SK-N-SH (cell line): Measurements from ENCODE around the gene TRPM3. TPM values are rescaled to one million over a fixed set of nuclear protein-coding genes. Genes with fewer than 3 reads are reported as not detected.

Experiments used
- CTCF ChIA-PET: fragments of 300-600, 350-600 bp; formaldehyde crosslinking; extraction: SDS; loops from one replicate; lab custom pipeline; 2021; lab: Yijun Ruan, JAX
- POLR2A ChIA-PET: fragments of 350-600 bp; sonication (Branson Sonifier 250); formaldehyde crosslinking; extraction: SDS; loops from one replicate; lab custom pipeline; 2020; ENCODE audit warnings: antibody characterized with exemption, inconsistent platforms; lab: Yijun Ruan, JAX
- DNase-seq: peaks from one replicate; pipeline ENCODE4 v3.0.0; 2012
- H2AFZ ChIP-seq: fragments of 200-600 bp; sonication (generic); 2 replicates; pipeline ENCODE4 v1.8.1; 2016; ENCODE audit warnings: antibody characterized with exemption, mild to moderate bottlenecking, low read depth
- H3F3A ChIP-seq: fragments of 200-600 bp; sonication (generic); replicated peaks from 2 replicates; pipeline ENCODE3; 2016; ENCODE audit warnings: antibody characterized with exemption, mild to moderate bottlenecking; ENCODE audit not compliant: insufficient read depth
- H3K27ac ChIP-seq, 2 experiments: fragments of 200-500 bp in 1 of 2; fragments of 200-600 bp in 1 of 2; sonication (Bioruptor generic) in 1 of 2; sonication (generic), shearing (Covaris generic) in 1 of 2; 2 replicates each; pipeline versions ENCODE4 v1.5.1 to v1.6.1; 2014 to 2016; ENCODE audit warnings: low read depth in 2 of 2, inconsistent platforms in 1 of 2, low read length in 1 of 2, mild to moderate bottlenecking in 1 of 2, mixed read lengths in 1 of 2
- H3K27me3 ChIP-seq: fragments of 200-600 bp; sonication (generic), shearing (Covaris generic); 2 replicates; pipeline ENCODE4 v1.6.1; 2016; ENCODE audit warnings: mixed run types; ENCODE audit not compliant: insufficient read depth
- H3K36me3 ChIP-seq, 2 experiments: fragments of 200-500 bp in 1 of 2; fragments of 200-600 bp in 1 of 2; sonication (Bioruptor generic) in 1 of 2; sonication (generic) in 1 of 2; replicated peaks in 1 of 2; 2 replicates each; pipeline versions ENCODE3 to v1.5.1; 2014 to 2016; ENCODE audit warnings: low read length in 1 of 2, mild to moderate bottlenecking in 1 of 2; ENCODE audit not compliant: insufficient read depth in 2 of 2, control insufficient read depth in 1 of 2
- H3K4me1 ChIP-seq, 2 experiments: fragments of 200-500 bp in 1 of 2; fragments of 200-600 bp in 1 of 2; sonication (Bioruptor generic) in 1 of 2; sonication (generic), shearing (Covaris generic) in 1 of 2; 2 replicates each; pipeline versions ENCODE4 v1.5.1 to v1.6.1; 2014 to 2016; ENCODE audit warnings: low read depth in 1 of 2, low read length in 1 of 2, mixed run types in 1 of 2; ENCODE audit not compliant: insufficient read depth in 2 of 2, control insufficient read depth in 1 of 2
- H3K4me2 ChIP-seq: fragments of 200-600 bp; sonication (generic), shearing (Covaris generic); 2 replicates; pipeline ENCODE4 v1.6.1; 2017; ENCODE audit warnings: mixed run types
- H3K4me3 ChIP-seq, 2 experiments: fragments of 200-500 bp in 1 of 2; fragments of 200-600 bp in 1 of 2; sonication (Bioruptor generic) in 1 of 2; sonication (generic), shearing (Covaris generic) in 1 of 2; 2 replicates each; pipeline versions ENCODE4 v1.5.1 to v1.8.1; 2014 to 2016; ENCODE audit warnings: low read depth in 2 of 2, inconsistent platforms in 1 of 2, low read length in 1 of 2, mild to moderate bottlenecking in 1 of 2, mixed read lengths in 1 of 2, moderate library complexity in 1 of 2
- H3K79me2 ChIP-seq: fragments of 200-600 bp; sonication (generic); 2 replicates; pipeline ENCODE4 v1.8.1; 2017; ENCODE audit warnings: mild to moderate bottlenecking; ENCODE audit not compliant: insufficient read depth
- H3K9ac ChIP-seq: fragments of 200-600 bp; sonication (generic); 2 replicates; pipeline ENCODE4 v1.6.1; 2017; ENCODE audit warnings: mixed run types
- H3K9me2 ChIP-seq: fragments of 200-600 bp; sonication (generic); 2 replicates; pipeline ENCODE4 v1.6.1; 2017; ENCODE audit warnings: mixed run types
- H3K9me3 ChIP-seq: fragments of 200-600 bp; sonication (generic); 2 replicates; pipeline ENCODE4 v1.6.1; 2017; ENCODE audit warnings: mixed run types, mild to moderate bottlenecking, moderate library complexity
- H4K20me1 ChIP-seq: fragments of 200-600 bp; sonication (generic); 2 replicates; pipeline ENCODE4 v1.6.1; 2017; ENCODE audit warnings: mild to moderate bottlenecking, mixed run types; ENCODE audit not compliant: insufficient read depth
- ELF1 ChIP-seq: IDR thresholded peaks from 2 replicates; pipeline ENCODE4 v1.4.0; 2012
- EP300 ChIP-seq, 2 experiments: IDR thresholded peaks; 2 replicates each; pipeline versions ENCODE4 v1.4.0 to v1.6.1; 2012; ENCODE audit warnings: borderline replicate concordance in 1 of 2, low read depth in 1 of 2, low read length in 1 of 2
- EZH2phosphoT487 ChIP-seq: fragments of 200-600 bp; sonication (generic); IDR thresholded peaks from 2 replicates; pipeline ENCODE4 v1.6.1; 2017; ENCODE audit warnings: low read depth, mixed run types, mild to moderate bottlenecking, antibody characterized with exemption, moderate library complexity, borderline replicate concordance
- FOXJ3 ChIP-seq: sonication (generic); formaldehyde crosslinking; IDR thresholded peaks from 2 replicates; pipeline ENCODE4 v1.5.1; 2020; ENCODE audit warnings: mild to moderate bottlenecking, missing genetic modification reagents
- FOXM1 ChIP-seq: IDR thresholded peaks from 2 replicates; pipeline ENCODE4 v1.4.0; 2012; ENCODE audit warnings: low read depth, mild to moderate bottlenecking
- NFIC ChIP-seq: IDR thresholded peaks from 2 replicates; pipeline ENCODE4 v1.4.0; 2012; ENCODE audit warnings: borderline replicate concordance
- NRF1 ChIP-seq: IDR thresholded peaks from 2 replicates; pipeline ENCODE4 v1.6.1; 2012; ENCODE audit warnings: low read depth, mild to moderate bottlenecking, low read length
- RAD21 ChIP-seq: IDR thresholded peaks from 2 replicates; pipeline ENCODE4 v1.6.1; 2012; ENCODE audit warnings: mild to moderate bottlenecking, low read length
- RCOR1 ChIP-seq: fragments of 150-350 bp; IDR thresholded peaks from 2 replicates; pipeline ENCODE4 v1.6.1; 2017; ENCODE audit warnings: antibody characterized with exemption, low read length
- RXRA ChIP-seq: IDR thresholded peaks from 2 replicates; pipeline ENCODE4 v1.4.0; 2012; ENCODE audit warnings: low read depth, mild to moderate bottlenecking, borderline replicate concordance
- SIN3A ChIP-seq: IDR thresholded peaks from 2 replicates; pipeline ENCODE4 v1.6.1; 2012; ENCODE audit warnings: low read depth, mild to moderate bottlenecking, low read length, moderate library complexity, borderline replicate concordance
- SMC3 ChIP-seq: IDR thresholded peaks from 2 replicates; pipeline ENCODE4 v1.6.1; 2012; ENCODE audit warnings: low read depth, low read length, improper control_type of control experiment
- TCF12 ChIP-seq: IDR thresholded peaks from 2 replicates; pipeline ENCODE4 v1.4.0; 2012
- WGBS: methylation state at CpG from one replicate; pipeline ENCODE4 v1.1.6; 2017; ENCODE audit warnings: low lambda C conversion rate; 5-methylcytosine and 5-hydroxymethylcytosine counted together
- polyA plus RNA-seq, 3 experiments: library from polyadenylated mRNA; depleted of rRNA; stranded (reverse); fragments of >200 nt; gene quantifications; 2 replicates each; pipeline ENCODE4 v1.2.3, GENCODE V29; 2012
- TF ChIP-seq, protein P1 (sequence below): IDR thresholded peaks from 2 replicates; pipeline ENCODE4; 2012
- TF ChIP-seq, protein P2 (sequence below): fragments of 200-600 bp; sonication (generic); IDR thresholded peaks from 2 replicates; pipeline ENCODE4 v1.6.1; 2017; ENCODE audit warnings: antibody characterized with exemption, mild to moderate bottlenecking, moderate library complexity

TRPM3 gene
- polyA plus RNA-seq, 1 of the 3 experiments (the other 2 are of a cell fraction) = not detected

DNA sequence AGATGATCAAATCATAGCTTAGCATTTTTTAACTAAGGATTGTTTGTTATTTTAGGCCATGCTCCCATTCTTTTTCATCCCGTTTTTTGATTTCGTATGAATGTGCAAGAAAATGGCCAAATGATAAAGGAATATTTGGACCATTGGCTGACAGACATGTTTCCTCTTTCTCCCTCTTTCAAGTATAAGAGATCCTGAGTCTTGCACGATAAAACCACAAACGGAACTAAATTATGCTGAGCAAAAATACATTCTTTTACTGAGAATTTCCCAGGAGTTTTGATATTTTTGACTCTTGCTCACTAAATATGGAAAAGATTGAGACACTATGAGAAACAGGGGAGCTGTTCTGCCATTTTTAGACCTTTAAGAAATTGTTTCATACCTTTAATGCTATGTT is 616.6 kb downstream of the TRPM3 start:
- Histone ChIP-seq H3K9me2 (no peaks in the 10 kb centered on the region), H2AFZ (peak overlapping the region; percentile 57), H3K27me3 (no peaks in the 10 kb centered on the region), H3K79me2 (no peaks in the 10 kb centered on the region), H3K9me3 (no peaks in the 10 kb centered on the region), H4K20me1 (no peaks in the 10 kb centered on the region)
- TF ChIP-seq TCF12 = no peak
- TF ChIP-seq NRF1 = no peak
- TF ChIP-seq FOXJ3 = no peak
- no peak for TF ChIP-seq RAD21
- no peak for TF ChIP-seq RXRA
- no peak for TF ChIP-seq SMC3
- TF ChIP-seq EP300 (IDR thresholded peaks at IDR 0.05; ENCODE audit: borderline replicate concordance in 1 of 2, low read depth in 1 of 2, low read length in 1 of 2) = no peak
- TF ChIP-seq, all 33 proteins: peak for 0
- no peaks in the 10 kb centered on the region for H3K36me3 ChIP-seq
- CTCF ChIA-PET = interaction anchor here (1.0 kb wide), 2 partner anchors 9 to 165 kb away, joined by 3 to 5 read pairs; no protein-coding TSS in a partner anchor
- no peak for DNase-seq
- no peak overlapping the region for H3K4me3 ChIP-seq
- no peak overlapping the region for H3K4me2 ChIP-seq
- no peak overlapping the region for H3K9ac ChIP-seq
- H3F3A ChIP-seq = no peaks in the 10 kb centered on the region
- peak overlapping the region in 1 of 2 experiments; percentile 32; a peak in 1 of 4 replicates for H3K27ac ChIP-seq
- POLR2A ChIA-PET = no interaction called here
- 54% methylated on average over 4 of the region's 4 CpGs for WGBS
- no peaks in the 10 kb centered on the region for H3K4me1 ChIP-seq

DNA sequence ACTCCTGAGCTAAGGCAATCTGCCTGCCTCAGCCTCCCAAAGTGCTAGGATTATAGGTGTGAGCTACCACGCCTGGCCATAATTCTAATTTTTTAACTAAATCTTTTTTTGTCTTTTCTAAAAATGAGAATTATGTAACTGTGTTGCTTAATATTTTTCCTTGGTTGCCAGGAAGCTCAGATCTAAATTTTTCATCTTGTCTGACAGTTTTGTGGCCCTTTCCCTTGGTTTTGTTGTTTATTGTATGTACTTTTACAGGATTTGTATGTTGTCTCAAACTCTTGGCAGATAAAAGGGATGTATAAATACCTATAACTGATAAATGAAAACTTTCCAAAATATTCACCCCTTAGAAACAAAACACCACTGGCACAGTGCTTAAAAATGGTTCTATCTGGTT is 618.7 kb downstream of the TRPM3 start:
- DNase-seq = no peak
- Histone ChIP-seq H3K79me2 (no peaks in the 10 kb centered on the region), H3F3A (no peaks in the 10 kb centered on the region), H3K4me1 (no peaks in the 10 kb centered on the region), H3K36me3 (no peaks in the 10 kb centered on the region), H3K4me3 (no peak overlapping the region), H4K20me1 (no peaks in the 10 kb centered on the region), H3K27me3 (no peaks in the 10 kb centered on the region), H3K4me2 (no peak overlapping the region), H3K9me2 (no peaks in the 10 kb centered on the region), H3K9ac (no peak overlapping the region), H3K27ac (no peak overlapping the region), H2AFZ (no peak overlapping the region), H3K9me3 (no peaks in the 10 kb centered on the region)
- POLR2A ChIA-PET = no interaction called here
- 65% methylated on average over 1 of the region's 1 CpG for WGBS
- CTCF ChIA-PET = interaction anchor here (0.6 to 1.7 kb wide), 3 partner anchors 9 to 81 kb away, joined by 3 to 4 read pairs (median 4); no protein-coding TSS in a partner anchor
- TF ChIP-seq FOXM1 (no peak), TCF12 (no peak), ELF1 (no peak), NRF1 (no peak), EZH2phosphoT487 (no peak), SIN3A (no peak), SMC3 (no peak), RCOR1 (no peak), RXRA (no peak), NFIC (no peak)
- TF ChIP-seq, protein P1, sequence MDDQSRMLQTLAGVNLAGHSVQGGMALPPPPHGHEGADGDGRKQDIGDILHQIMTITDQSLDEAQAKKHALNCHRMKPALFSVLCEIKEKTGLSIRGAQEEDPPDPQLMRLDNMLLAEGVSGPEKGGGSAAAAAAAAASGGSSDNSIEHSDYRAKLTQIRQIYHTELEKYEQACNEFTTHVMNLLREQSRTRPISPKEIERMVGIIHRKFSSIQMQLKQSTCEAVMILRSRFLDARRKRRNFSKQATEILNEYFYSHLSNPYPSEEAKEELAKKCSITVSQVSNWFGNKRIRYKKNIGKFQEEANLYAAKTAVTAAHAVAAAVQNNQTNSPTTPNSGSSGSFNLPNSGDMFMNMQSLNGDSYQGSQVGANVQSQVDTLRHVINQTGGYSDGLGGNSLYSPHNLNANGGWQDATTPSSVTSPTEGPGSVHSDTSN = no peak
- TF ChIP-seq, protein P2, sequence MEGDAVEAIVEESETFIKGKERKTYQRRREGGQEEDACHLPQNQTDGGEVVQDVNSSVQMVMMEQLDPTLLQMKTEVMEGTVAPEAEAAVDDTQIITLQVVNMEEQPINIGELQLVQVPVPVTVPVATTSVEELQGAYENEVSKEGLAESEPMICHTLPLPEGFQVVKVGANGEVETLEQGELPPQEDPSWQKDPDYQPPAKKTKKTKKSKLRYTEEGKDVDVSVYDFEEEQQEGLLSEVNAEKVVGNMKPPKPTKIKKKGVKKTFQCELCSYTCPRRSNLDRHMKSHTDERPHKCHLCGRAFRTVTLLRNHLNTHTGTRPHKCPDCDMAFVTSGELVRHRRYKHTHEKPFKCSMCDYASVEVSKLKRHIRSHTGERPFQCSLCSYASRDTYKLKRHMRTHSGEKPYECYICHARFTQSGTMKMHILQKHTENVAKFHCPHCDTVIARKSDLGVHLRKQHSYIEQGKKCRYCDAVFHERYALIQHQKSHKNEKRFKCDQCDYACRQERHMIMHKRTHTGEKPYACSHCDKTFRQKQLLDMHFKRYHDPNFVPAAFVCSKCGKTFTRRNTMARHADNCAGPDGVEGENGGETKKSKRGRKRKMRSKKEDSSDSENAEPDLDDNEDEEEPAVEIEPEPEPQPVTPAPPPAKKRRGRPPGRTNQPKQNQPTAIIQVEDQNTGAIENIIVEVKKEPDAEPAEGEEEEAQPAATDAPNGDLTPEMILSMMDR = no peak
